AG09319 (cell line): Measurements from ENCODE around the gene HSD17B11.
"Not testable (repeated sequence)": the region's sequence is repeated elsewhere in the genome, so short reads cannot be mapped to it uniquely, and the experiment has no call there.

ENCODE experiments used
- DNase-seq: peaks from one replicate; pipeline ENCODE4 v3.0.0-alpha.2; 2010; ENCODE audit warnings: low read depth; ENCODE audit errors: extremely low read depth
- TF ChIP-seq, protein P1 (sequence below): IDR thresholded peaks from 2 replicates; pipeline ENCODE4 v1.5.1; 2011; ENCODE audit warnings: low read depth, mild to moderate bottlenecking, inconsistent platforms, low read length, moderate library complexity

Gene HSD17B11

DNA sequence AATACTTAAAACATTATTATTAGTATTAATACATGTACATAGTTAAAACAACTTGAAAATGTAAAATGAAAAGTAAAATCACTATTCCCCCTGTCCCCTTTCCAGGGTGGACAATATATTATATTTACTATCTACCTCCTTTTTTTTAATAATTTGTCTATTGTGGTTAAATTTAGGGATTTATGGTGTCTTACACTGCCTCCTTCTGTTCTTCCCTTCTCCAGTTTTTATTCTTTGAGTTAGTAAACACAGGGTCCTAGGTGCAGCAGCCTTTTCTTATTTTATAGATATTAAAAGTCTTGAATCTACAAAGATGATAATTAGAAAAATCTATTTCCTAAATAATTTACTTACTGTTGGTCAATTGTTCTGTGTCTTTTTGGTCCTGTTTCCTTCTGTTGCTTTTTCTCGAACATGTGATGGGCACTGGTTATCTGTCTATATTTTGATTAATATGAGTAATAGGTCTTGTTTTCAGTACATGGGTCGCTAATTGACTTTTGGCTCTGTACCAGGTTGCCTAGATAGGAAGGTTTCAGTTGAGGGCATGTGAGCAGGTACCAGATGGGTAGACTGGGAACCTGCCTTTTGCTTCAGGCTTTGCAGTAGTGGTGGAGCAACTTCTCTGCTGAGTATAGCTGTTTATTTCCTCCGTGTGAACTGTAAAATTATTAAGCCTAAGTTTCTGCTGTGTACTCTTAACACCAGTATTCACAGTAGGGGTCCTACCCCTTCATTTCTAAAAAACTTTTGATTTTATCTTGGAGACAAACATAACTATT is 32.5 kb upstream of the HSD17B11 start:
- TF ChIP-seq, protein P1, sequence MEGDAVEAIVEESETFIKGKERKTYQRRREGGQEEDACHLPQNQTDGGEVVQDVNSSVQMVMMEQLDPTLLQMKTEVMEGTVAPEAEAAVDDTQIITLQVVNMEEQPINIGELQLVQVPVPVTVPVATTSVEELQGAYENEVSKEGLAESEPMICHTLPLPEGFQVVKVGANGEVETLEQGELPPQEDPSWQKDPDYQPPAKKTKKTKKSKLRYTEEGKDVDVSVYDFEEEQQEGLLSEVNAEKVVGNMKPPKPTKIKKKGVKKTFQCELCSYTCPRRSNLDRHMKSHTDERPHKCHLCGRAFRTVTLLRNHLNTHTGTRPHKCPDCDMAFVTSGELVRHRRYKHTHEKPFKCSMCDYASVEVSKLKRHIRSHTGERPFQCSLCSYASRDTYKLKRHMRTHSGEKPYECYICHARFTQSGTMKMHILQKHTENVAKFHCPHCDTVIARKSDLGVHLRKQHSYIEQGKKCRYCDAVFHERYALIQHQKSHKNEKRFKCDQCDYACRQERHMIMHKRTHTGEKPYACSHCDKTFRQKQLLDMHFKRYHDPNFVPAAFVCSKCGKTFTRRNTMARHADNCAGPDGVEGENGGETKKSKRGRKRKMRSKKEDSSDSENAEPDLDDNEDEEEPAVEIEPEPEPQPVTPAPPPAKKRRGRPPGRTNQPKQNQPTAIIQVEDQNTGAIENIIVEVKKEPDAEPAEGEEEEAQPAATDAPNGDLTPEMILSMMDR, result no peak
- no peak for DNase-seq

DNA sequence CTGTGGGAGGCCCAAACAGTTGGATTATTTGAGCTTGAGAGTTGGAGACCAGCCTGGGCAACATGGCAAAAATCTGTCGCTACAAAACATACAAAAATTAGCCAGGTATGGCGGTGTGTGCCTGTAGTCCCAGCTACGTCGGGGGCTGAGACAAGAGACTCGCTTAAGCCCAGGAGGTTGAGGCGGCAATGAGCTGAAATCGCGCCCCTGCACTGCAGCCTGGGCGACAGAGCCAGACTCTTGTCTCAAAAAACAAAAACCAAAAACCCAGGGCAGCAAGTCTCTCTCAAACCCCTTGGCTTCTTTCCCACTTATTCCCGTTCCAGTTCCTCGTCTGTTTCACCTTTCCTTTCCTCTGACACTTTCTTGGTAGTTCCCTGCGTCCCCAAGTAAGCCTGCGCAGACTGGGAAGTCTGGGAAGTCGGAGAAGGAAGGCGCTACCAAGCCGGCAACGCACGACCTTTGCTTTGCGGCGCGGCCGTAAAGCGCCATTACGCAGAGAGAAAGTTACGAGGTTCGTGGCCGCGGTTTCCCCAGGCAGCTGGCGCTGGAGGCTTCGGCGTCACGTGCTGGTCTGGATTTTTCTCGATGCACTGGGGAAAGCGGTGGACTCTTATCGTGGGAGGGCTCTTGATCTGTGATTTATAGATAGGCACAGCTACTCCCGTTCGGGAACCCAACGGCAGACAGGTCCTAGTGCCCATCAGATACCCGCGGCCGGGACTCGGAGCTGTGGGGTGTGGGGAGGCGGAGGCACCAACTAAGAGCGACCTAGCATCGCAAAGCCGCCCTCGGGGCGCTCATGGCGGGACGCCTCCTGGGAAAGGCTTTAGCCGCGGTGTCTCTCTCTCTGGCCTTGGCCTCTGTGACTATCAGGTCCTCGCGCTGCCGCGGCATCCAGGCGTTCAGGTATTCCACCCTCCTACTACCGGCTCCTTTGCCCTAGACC is 31.4 kb upstream of the HSD17B11 start, which contains the start of gene NUDT9:
Gene NUDT9, plus strand, starts transcription at position 470 of the 949 bp plus-strand sequence. Its CDS starts 333 bp downstream, at position 803.
- peak; percentile 86 for DNase-seq
- TF ChIP-seq, protein P1, result no peak; the same call in 1 of the 2 replicates

DNA sequence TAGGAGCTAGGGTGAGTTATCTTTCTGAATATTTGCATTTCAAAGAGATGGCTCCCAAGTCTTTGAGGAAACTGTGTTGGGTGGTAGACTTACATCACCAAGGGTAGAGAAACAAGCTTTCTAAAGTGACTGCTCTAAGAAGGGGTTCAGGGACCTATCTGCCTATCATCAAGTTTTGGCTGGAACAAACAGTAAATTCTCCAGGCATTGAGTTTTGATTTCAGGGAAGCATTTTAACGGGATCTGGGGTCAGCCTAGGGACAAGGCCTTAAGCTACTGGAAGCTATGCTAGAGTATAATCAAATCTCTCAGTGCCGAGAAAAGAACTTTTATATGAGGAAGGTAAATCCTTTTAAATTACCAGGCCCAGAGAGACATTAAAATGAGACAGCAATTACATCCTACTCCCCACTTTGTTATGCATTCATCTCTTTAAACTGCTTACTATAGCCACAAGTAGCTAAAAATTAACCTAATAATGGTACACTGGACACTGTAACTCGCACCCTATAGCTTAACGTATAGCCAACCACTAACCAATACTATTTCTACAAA is 29.4 kb upstream of the HSD17B11 start:
- no peak for DNase-seq
- TF ChIP-seq, protein P1, result no peak

DNA sequence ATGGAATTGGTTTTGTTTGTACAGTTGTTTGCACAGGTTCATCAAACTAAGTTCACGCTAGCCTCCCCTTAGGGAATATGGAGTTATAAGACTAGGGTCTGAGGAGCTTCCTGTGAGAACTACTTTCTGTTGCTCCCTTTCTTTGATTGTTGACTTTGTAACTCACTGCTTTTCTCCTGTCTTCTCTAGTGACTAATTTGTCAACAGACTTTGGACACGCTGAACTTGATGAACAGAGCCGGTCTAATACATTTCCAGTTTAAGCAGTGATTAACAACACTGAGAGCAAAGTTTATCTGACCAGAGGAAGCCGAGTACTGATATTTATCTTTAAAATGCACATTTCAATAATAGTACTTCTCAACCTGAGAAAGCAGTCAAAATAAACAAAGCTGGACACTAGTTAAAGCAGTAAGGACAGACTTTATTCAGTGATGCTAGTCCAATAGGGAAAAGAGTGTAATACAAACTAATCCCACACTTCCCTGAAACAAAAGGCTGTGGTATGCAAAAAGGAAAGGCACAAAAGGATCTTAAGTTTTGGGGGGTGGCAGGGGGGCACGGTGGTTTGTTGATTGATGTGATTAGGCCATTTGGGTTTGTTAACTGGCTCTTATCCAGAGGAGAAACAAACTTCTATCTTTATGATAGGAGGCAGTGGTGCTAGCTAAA is 28.7 kb upstream of the HSD17B11 start:
- DNase-seq, result no peak
- TF ChIP-seq, protein P1, result no peak

DNA sequence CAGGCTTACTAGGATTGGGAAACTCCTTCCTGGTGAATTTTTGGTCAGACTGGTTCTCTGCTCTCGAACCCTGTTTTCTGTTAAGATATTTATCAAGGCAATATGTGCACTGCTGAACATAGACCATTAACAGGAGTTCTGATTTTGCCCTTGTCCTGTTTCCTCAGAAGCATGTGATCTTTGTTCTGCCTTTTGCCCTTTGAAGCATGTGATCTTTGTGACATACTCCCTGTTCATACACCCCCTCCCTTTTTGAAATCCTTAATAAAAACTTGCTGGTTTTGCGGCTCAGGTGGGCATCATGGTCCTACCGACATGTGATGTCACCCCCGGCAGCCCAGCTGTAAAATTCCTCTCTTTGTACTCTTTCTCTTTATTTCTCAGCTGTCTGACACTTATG is 27.4 kb upstream of the HSD17B11 start:
- not testable (repeated sequence) for DNase-seq

DNA sequence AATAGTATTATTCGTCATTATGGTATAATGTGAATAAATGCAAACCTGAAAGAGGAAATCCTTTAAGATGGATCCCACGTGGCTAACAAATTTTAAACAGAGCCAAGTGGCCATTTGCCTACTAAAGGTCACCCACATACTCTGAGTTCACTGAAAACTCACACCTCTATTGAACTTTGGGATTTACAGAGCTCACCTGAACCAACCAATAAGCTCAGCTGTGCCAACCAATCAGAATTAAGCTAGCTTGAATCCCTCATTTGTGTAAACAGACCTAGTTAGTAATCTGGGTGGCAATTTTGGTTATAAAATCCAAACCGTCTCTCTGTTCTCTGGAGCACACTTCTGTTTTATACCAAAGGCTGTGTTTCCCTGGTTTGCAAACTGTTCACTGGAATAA is 26.0 kb upstream of the HSD17B11 start:
- no peak for DNase-seq
- TF ChIP-seq, protein P1, result no peak

DNA sequence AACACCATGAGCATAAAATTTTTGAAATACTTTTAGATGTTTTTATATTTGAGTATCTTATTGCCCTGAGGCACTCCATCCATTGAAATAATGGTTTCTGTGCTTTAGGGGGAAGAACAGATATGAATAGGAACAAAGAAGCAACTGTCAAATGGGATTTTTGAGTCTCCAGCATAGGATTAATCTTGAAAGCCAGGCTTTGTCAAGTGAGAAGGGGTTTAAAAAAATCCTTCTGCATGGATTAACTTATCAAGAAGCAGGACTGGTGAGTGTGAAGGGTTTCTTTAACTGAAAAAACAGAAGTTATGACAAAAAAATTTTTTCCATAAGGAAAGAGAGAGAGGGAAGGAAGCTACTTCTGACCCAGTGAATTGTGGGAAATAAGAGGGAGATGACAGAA is 23.8 kb upstream of the HSD17B11 start:
- TF ChIP-seq, protein P1, result no peak
- no peak for DNase-seq
